Measurements from ENCODE around the gene MYBPH. TPM values are rescaled to one million over a fixed set of nuclear protein-coding genes. Genes with fewer than 3 reads are reported as not detected.

MYBPH gene, protein sequence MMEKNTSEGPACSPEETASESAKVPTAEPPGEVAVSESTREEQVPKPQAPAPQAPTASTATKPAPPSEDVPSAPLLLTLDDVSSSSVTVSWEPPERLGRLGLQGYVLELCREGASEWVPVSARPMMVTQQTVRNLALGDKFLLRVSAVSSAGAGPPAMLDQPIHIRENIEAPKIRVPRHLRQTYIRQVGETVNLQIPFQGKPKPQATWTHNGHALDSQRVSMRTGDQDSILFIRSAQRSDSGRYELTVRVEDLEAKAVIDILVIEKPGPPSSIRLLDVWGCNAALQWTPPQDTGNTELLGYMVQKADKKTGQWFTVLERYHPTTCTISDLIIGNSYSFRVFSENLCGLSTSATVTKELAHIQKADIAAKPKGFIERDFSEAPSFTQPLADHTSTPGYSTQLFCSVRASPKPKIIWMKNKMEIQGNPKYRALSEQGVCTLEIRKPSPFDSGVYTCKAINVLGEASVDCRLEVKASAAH
- not detected in 2 replicates for polyA plus RNA-seq
- polyA minus RNA-seq: not detected in 2 replicates

DNA sequence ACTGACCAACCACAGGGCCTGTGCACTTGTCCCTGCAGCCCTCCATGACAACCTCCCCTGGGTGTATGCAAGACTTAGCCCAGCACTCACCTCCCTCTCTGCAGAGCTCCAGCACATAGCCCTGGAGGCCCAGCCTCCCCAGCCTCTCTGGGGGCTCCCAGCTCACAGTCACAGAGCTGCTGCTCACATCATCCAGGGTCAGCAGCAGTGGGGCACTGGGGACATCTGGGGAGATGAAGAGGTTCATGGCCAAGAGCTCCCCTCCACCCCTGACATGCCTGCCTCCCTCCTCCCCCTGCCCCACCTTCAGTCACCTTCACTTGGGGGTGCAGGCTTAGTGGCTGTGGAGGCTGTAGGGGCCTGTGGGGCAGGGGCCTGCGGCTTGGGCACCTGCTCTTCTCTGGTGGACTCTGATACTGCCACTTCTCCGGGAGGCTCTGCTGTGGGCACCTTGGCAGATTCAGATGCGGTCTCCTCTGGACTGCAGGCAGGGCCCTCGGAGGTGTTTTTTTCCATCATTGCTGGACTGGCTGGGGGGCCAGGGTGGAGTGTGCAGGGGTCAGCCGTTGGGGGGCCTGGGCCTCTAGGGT is at the start of gene MYBPH:
Gene MYBPH, minus strand, starts transcription at position 590 of the 590 bp plus-strand sequence. Its CDS starts 71 bp downstream, at position 519.
- H3K4me3 ChIP-seq (ENCODE audit: low read length): no peak within 1 kb of the TSS
- no peak within 1 kb of the TSS for H3K9ac ChIP-seq (ENCODE audit: low read length)
- no peaks in the 10 kb centered on the region for H3K36me3 ChIP-seq (ENCODE audit: insufficient read depth, low read length)
- no peaks in the 10 kb centered on the region for H3K27me3 ChIP-seq (ENCODE audit: insufficient read depth, low read depth, low read length)
- no peaks in the 10 kb centered on the region for H3K9me3 ChIP-seq (ENCODE audit: low read length)
- no peaks in the 10 kb centered on the region for H3F3A ChIP-seq (ENCODE audit: insufficient read depth, low read length, poor library complexity, severe bottlenecking)
- H3K4me2 ChIP-seq (ENCODE audit: low read length): no peak within 1 kb of the TSS
- H3K9me2 ChIP-seq (ENCODE audit: insufficient read depth, low read length): no peaks in the 10 kb centered on the region
- H4K20me1 ChIP-seq (ENCODE audit: insufficient read depth): no peaks in the 10 kb centered on the region
- no peaks in the 10 kb centered on the region for H3K79me2 ChIP-seq (replicated peaks; ENCODE audit: insufficient read depth, low read length)
- no peak within 1 kb of the TSS for H3K27ac ChIP-seq (ENCODE audit: low read length)
- no peak within 1 kb of the TSS for H2AFZ ChIP-seq (ENCODE audit: low read depth, low read length)
- TF ChIP-seq MXI1 (conservative IDR thresholded peaks at IDR 0.05; ENCODE audit: poor library complexity, severe bottlenecking) (no peak), POLR2AphosphoS5 (IDR thresholded peaks at IDR 0.05) (no peak), RAD21 (conservative IDR thresholded peaks at IDR 0.05) (no peak), TAF1 (IDR thresholded peaks at IDR 0.05; ENCODE audit: low read depth) (no peak), EP300 (conservative IDR thresholded peaks at IDR 0.05; ENCODE audit: poor library complexity, severe bottlenecking) (no peak), SMC3 (conservative IDR thresholded peaks at IDR 0.05; ENCODE audit: poor library complexity) (no peak), EZH2 (IDR thresholded peaks at IDR 0.05; ENCODE audit: borderline replicate concordance, insufficient read depth, low read length, poor library complexity, severe bottlenecking) (no peak)
- TF ChIP-seq, protein P1, sequence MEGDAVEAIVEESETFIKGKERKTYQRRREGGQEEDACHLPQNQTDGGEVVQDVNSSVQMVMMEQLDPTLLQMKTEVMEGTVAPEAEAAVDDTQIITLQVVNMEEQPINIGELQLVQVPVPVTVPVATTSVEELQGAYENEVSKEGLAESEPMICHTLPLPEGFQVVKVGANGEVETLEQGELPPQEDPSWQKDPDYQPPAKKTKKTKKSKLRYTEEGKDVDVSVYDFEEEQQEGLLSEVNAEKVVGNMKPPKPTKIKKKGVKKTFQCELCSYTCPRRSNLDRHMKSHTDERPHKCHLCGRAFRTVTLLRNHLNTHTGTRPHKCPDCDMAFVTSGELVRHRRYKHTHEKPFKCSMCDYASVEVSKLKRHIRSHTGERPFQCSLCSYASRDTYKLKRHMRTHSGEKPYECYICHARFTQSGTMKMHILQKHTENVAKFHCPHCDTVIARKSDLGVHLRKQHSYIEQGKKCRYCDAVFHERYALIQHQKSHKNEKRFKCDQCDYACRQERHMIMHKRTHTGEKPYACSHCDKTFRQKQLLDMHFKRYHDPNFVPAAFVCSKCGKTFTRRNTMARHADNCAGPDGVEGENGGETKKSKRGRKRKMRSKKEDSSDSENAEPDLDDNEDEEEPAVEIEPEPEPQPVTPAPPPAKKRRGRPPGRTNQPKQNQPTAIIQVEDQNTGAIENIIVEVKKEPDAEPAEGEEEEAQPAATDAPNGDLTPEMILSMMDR (IDR thresholded peaks at IDR 0.05; ENCODE audit: poor library complexity, severe bottlenecking): no peak
- TF ChIP-seq, protein P2, sequence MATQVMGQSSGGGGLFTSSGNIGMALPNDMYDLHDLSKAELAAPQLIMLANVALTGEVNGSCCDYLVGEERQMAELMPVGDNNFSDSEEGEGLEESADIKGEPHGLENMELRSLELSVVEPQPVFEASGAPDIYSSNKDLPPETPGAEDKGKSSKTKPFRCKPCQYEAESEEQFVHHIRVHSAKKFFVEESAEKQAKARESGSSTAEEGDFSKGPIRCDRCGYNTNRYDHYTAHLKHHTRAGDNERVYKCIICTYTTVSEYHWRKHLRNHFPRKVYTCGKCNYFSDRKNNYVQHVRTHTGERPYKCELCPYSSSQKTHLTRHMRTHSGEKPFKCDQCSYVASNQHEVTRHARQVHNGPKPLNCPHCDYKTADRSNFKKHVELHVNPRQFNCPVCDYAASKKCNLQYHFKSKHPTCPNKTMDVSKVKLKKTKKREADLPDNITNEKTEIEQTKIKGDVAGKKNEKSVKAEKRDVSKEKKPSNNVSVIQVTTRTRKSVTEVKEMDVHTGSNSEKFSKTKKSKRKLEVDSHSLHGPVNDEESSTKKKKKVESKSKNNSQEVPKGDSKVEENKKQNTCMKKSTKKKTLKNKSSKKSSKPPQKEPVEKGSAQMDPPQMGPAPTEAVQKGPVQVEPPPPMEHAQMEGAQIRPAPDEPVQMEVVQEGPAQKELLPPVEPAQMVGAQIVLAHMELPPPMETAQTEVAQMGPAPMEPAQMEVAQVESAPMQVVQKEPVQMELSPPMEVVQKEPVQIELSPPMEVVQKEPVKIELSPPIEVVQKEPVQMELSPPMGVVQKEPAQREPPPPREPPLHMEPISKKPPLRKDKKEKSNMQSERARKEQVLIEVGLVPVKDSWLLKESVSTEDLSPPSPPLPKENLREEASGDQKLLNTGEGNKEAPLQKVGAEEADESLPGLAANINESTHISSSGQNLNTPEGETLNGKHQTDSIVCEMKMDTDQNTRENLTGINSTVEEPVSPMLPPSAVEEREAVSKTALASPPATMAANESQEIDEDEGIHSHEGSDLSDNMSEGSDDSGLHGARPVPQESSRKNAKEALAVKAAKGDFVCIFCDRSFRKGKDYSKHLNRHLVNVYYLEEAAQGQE (IDR thresholded peaks at IDR 0.05; ENCODE audit: borderline replicate concordance): no peak

DNA sequence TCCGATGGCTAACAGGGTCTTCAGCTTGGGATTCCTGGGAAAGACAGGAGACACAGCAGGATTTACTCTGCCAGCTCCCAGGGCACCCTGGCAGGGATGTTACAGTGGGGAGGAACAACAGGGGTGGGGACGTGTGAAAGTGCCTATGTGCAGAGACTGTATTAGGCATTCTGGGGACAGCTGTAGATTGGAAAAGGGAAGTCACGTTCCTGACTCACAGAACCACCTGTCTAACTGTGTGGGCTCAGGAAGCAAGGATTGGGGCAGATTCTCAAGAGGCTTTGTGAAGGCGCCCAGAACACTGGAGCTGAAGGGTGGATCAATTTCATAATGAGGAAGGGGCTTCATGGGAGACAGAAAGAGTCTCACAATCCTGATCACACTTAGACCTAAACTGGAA is 49.4 kb upstream of the MYBPH start:
- Histone ChIP-seq H4K20me1 (ENCODE audit: insufficient read depth) (no peaks in the 10 kb centered on the region), H3K27me3 (ENCODE audit: insufficient read depth, low read depth, low read length) (no peaks in the 10 kb centered on the region), H3K4me2 (ENCODE audit: low read length) (no peak overlapping the region), H3K27ac (ENCODE audit: low read length) (no peak overlapping the region), H2AFZ (ENCODE audit: low read depth, low read length) (no peak overlapping the region), H3F3A (ENCODE audit: insufficient read depth, low read length, poor library complexity, severe bottlenecking) (no peaks in the 10 kb centered on the region), H3K4me3 (ENCODE audit: low read length) (no peak overlapping the region), H3K9me2 (ENCODE audit: insufficient read depth, low read length) (no peaks in the 10 kb centered on the region), H3K9me3 (ENCODE audit: low read length) (no peaks in the 10 kb centered on the region), H3K9ac (ENCODE audit: low read length) (no peak overlapping the region), H3K79me2 (replicated peaks; ENCODE audit: insufficient read depth, low read length) (no peaks in the 10 kb centered on the region), H3K36me3 (ENCODE audit: insufficient read depth, low read length) (no peaks in the 10 kb centered on the region)
- TF ChIP-seq RAD21 (conservative IDR thresholded peaks at IDR 0.05) (no peak), SMC3 (conservative IDR thresholded peaks at IDR 0.05; ENCODE audit: poor library complexity) (no peak), EP300 (conservative IDR thresholded peaks at IDR 0.05; ENCODE audit: poor library complexity, severe bottlenecking) (no peak), TAF1 (IDR thresholded peaks at IDR 0.05; ENCODE audit: low read depth) (no peak), MXI1 (conservative IDR thresholded peaks at IDR 0.05; ENCODE audit: poor library complexity, severe bottlenecking) (no peak), EZH2 (IDR thresholded peaks at IDR 0.05; ENCODE audit: borderline replicate concordance, insufficient read depth, low read length, poor library complexity, severe bottlenecking) (no peak), POLR2AphosphoS5 (IDR thresholded peaks at IDR 0.05) (no peak)
- TF ChIP-seq, protein P2 (IDR thresholded peaks at IDR 0.05; ENCODE audit: borderline replicate concordance): no peak
- TF ChIP-seq, protein P1 (IDR thresholded peaks at IDR 0.05; ENCODE audit: poor library complexity, severe bottlenecking): no peak

Measured in neural cell (in vitro differentiated cells).